ENCODE data around the gene TPP1.

Gene TPP1

DNA sequence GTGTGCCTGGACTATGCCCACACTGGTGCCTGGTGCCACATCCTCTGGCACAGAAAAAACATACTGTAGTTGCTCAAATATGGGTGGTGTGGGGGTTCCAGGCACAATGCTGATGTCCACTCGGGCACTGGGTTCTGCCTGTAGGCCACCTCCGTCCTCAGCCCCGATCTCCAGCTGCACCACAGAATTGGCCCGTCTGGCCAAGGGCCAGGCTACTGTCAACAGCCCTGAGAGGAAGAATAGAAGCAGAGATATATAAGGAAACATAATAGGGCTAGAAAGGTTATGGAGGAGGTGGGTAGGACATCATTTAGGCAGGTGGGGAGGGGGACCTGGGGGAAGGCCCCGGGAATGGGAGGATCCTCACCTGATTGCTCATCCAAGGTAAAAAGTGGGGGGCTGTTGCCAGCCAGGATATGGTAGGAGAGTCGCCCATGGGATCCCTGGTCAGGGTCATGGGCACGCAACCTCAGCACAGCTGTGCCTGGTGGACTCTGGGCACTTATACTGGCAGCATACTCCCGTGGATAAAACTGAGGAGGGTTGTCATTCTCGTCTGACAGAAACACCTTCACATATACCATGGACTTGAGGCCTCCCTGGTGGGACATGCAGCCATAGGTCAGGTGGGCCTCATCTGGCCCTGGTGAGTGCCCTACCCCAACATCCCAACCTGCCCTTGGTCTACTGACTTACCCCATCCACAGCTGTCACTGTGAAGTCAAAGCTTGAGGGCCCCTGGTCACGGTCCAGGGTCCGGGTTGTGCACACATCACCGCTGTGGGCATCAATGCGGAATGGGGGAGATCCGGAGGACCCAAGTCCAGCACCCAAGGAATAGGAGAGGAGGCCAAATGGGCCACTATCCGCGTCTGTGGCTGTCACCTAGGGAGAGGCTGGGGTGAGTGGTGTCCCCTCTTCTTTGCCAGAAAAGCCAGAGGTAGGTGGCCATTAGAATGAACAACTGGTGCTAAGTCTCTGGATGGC lies 14.5 kb upstream of the TPP1 start:
- TF ChIP-seq CTCF (IDR thresholded peaks at IDR 0.05; ENCODE audit: poor library complexity, severe bottlenecking) = no peak

GRCh38 chr11:6632116-6633073 lies 13.2 kb upstream of the TPP1 start:
- no peak for DNase-seq (ENCODE audit: low spot score)
- Histone ChIP-seq H3K4me3 (ENCODE audit: severe bottlenecking) (no peak overlapping the region), H3K36me3 (ENCODE audit: low read depth) (no peaks in the 10 kb centered on the region), H3K4me1 (ENCODE audit: insufficient read depth, poor library complexity, severe bottlenecking) (no peaks in the 10 kb centered on the region), H3K27ac (ENCODE audit: poor library complexity, severe bottlenecking) (no peak overlapping the region), H3K27me3 (ENCODE audit: insufficient read depth, poor library complexity, severe bottlenecking) (no peaks in the 10 kb centered on the region), H3K9me3 (ENCODE audit: severe bottlenecking) (no peaks in the 10 kb centered on the region)
- TF ChIP-seq CTCF (IDR thresholded peaks at IDR 0.05; ENCODE audit: poor library complexity, severe bottlenecking) = no peak
- no peak for ATAC-seq (ENCODE audit: low read depth)

More for the DNA sequence above, 14.5 kb upstream of the TPP1 start:
- no peak for ATAC-seq (ENCODE audit: low read depth)
- Histone ChIP-seq H3K27ac (ENCODE audit: poor library complexity, severe bottlenecking) (no peak overlapping the region), H3K4me3 (ENCODE audit: severe bottlenecking) (no peak overlapping the region), H3K9me3 (ENCODE audit: severe bottlenecking) (no peaks in the 10 kb centered on the region), H3K4me1 (ENCODE audit: insufficient read depth, poor library complexity, severe bottlenecking) (no peaks in the 10 kb centered on the region), H3K36me3 (ENCODE audit: low read depth) (no peaks in the 10 kb centered on the region), H3K27me3 (ENCODE audit: insufficient read depth, poor library complexity, severe bottlenecking) (no peaks in the 10 kb centered on the region)
- DNase-seq (ENCODE audit: low spot score) = no peak

- Histone ChIP-seq H3K27me3 (ENCODE audit: insufficient read depth, poor library complexity, severe bottlenecking) (no peaks in the 10 kb centered on the region), H3K4me1 (ENCODE audit: insufficient read depth, poor library complexity, severe bottlenecking) (no peaks in the 10 kb centered on the region), H3K4me3 (ENCODE audit: severe bottlenecking) (no peak overlapping the region), H3K36me3 (ENCODE audit: low read depth) (no peaks in the 10 kb centered on the region), H3K9me3 (ENCODE audit: severe bottlenecking) (no peaks in the 10 kb centered on the region), H3K27ac (ENCODE audit: poor library complexity, severe bottlenecking) (no peak overlapping the region)
- no peak for TF ChIP-seq CTCF (IDR thresholded peaks at IDR 0.05; ENCODE audit: poor library complexity, severe bottlenecking)
- ATAC-seq (ENCODE audit: low read depth) = no peak
- no peak for DNase-seq (ENCODE audit: low spot score)
These were observed 12.2 kb upstream of the TPP1 start for GRCh38 chr11:6631361-6631890.

DNA sequence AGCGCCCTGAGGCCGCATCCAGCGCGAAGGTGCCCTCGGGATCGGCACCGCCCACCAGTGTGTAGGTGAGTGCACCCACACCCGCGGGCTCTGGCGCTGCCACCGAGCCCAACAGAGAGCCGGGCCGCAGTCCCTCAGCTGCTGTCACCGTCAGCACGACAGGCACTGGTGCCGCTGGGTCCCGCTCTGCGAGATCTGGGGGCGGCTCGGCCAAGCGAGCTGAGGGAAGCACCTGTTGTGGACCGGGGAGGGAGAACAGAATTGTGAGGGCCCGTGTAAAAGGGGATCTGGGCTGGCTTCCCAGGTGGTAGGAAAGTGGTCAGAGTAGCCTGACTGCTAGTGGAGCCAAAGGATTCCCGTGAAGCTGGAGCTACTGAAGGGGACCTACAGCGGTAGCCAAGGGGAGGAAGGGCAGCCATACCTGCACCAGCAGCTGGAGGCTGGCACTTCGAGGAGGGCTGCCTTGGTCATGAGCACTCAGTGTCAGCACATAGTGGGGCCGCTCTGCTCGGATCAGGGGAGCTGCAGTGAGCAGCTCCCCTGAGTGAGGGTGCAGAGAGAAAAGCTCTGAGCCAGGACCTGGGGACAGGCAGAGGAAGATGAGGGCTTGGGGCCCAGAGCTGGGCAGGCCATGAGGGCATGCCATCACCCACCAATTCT lies 11.5 kb upstream of the TPP1 start:
- Histone ChIP-seq H3K9me3 (ENCODE audit: severe bottlenecking) (no peaks in the 10 kb centered on the region), H3K4me3 (ENCODE audit: severe bottlenecking) (no peak overlapping the region), H3K4me1 (ENCODE audit: insufficient read depth, poor library complexity, severe bottlenecking) (no peaks in the 10 kb centered on the region), H3K36me3 (ENCODE audit: low read depth) (no peaks in the 10 kb centered on the region), H3K27ac (ENCODE audit: poor library complexity, severe bottlenecking) (no peak overlapping the region), H3K27me3 (ENCODE audit: insufficient read depth, poor library complexity, severe bottlenecking) (no peaks in the 10 kb centered on the region)
- no peak for TF ChIP-seq CTCF (IDR thresholded peaks at IDR 0.05; ENCODE audit: poor library complexity, severe bottlenecking)
- DNase-seq (ENCODE audit: low spot score) (no peak), ATAC-seq (ENCODE audit: low read depth) (no peak)

All from RWPE2 (cell line).